ENCODE measurements around the gene ZNF813.
A peak's percentile ranks its signal among the peaks of the same experiment; 100 is the strongest.
"Not testable (repeated sequence)": the region's sequence is repeated elsewhere in the genome, so short reads cannot be mapped to it uniquely, and the experiment has no call there.

The ZNF813 gene

GRCh38 chr19:53485046-53486004, 17.8 kb downstream of the ZNF813 start:
- no peak for DNase-seq

GRCh38 chr19:53492153-53492552, 24.6 kb downstream of the ZNF813 start:
- no peak for DNase-seq

- DNase-seq, result peak; percentile 13
Measured at GRCh38 chr19:53497311-53498023, 29.9 kb downstream of the ZNF813 start.

- DNase-seq, result not testable (repeated sequence)
Measured at GRCh38 chr19:53498024-53498395, 30.5 kb downstream of the ZNF813 start.

GRCh38 chr19:53503151-53503550, 35.6 kb downstream of the ZNF813 start:
- DNase-seq, result peak; percentile 58

- peak; percentile 31 for DNase-seq
Measured at GRCh38 chr19:53503671-53504364, 36.3 kb downstream of the ZNF813 start.

GRCh38 chr19:53504365-53504703, 36.8 kb downstream of the ZNF813 start:
- DNase-seq, result peak; percentile 61

GRCh38 chr19:53504885-53505284, 37.4 kb downstream of the ZNF813 start:
- peak; percentile 19 for DNase-seq

GRCh38 chr19:53506728-53507127, 39.2 kb downstream of the ZNF813 start:
- no peak for DNase-seq

GRCh38 chr19:53507523-53508442, 40.2 kb downstream of the ZNF813 start:
- no peak for DNase-seq

- DNase-seq, result no peak
Measured at GRCh38 chr19:53509443-53509842, 41.9 kb downstream of the ZNF813 start.

- DNase-seq, result no peak
Measured at GRCh38 chr19:53509845-53510244, 42.3 kb downstream of the ZNF813 start.

GRCh38 chr19:53511357-53511756, 43.8 kb downstream of the ZNF813 start:
- DNase-seq, result no peak

- peak; percentile 73 for DNase-seq
Measured at GRCh38 chr19:53511933-53512374, 44.4 kb downstream of the ZNF813 start.

GRCh38 chr19:53515047-53515446, 47.5 kb downstream of the ZNF813 start:
- DNase-seq, result not testable (repeated sequence)

GRCh38 chr19:53517114-53517741, 49.7 kb downstream of the ZNF813 start:
- DNase-seq, result no peak

- no peak for DNase-seq
Measured at GRCh38 chr19:53518121-53518520, 50.6 kb downstream of the ZNF813 start.

GRCh38 chr19:53518716-53519115, 51.2 kb downstream of the ZNF813 start:
- DNase-seq, result no peak

GRCh38 chr19:53519446-53519845, 51.9 kb downstream of the ZNF813 start:
- no peak for DNase-seq

- no peak for DNase-seq
Measured at GRCh38 chr19:53520163-53520546, 52.6 kb downstream of the ZNF813 start.

- DNase-seq, result peak; percentile 98
Measured at GRCh38 chr19:53520547-53521372, 53.2 kb downstream of the ZNF813 start.
